Left cardiac atrium (tissue), 4 donors: Measurements from ENCODE around the gene CRYGC. TPM values are rescaled to one million over a fixed set of nuclear protein-coding genes. Genes with fewer than 3 reads are reported as not detected.
A peak's percentile ranks its signal among the peaks of the same experiment; 100 is the strongest.

ENCODE experiments used
- ATAC-seq, 2 donors: fragments of 200-7000 bp; cut with Tn5 transposase; one replicate each; pipeline ENCODE4 v1.9.1; 2020; ENCODE audit warnings: mild to moderate bottlenecking in 2 of 2, moderate library complexity in 2 of 2
- DNase-seq: peaks from one replicate; pipeline ENCODE4 v3.0.0-alpha.2; 2020
- intact Hi-C, 2 donors: fragments of 100-400 bp; cut with DNase I; formaldehyde crosslinking; loops; one replicate each; pipeline versions ENCODE4 v1.14.1 to v1.15.1; 2022 to 2023
- long read RNA-seq: library from polyadenylated mRNA; unstranded; transcript quantifications from one replicate; pipeline ENCODE4 v2.0.0, GENCODE V29; 2021
- total RNA-seq, 2 donors: library from RNA; stranded (reverse); fragmentation: NEBNext Ultra II Directional; extraction: Animal tissue kit (Norgen Biotek cat#: 25700); gene quantifications; one replicate each; pipeline ENCODE4 v1.2.1, GENCODE V29; 2021
- donor health status: DM: no; HTN: yes; CAD: no.
- donor health status: DM: no; HTN: yes; CAD: no; lungs with severe emphysema.
- donor health status: DM: yes; HTN: yes; CAD: no.
- donor health status: Dilated cardiomyopathy.

CRYGC gene, protein sequence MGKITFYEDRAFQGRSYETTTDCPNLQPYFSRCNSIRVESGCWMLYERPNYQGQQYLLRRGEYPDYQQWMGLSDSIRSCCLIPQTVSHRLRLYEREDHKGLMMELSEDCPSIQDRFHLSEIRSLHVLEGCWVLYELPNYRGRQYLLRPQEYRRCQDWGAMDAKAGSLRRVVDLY
- not detected for total RNA-seq
- long read RNA-seq: 0 reads

DNA sequence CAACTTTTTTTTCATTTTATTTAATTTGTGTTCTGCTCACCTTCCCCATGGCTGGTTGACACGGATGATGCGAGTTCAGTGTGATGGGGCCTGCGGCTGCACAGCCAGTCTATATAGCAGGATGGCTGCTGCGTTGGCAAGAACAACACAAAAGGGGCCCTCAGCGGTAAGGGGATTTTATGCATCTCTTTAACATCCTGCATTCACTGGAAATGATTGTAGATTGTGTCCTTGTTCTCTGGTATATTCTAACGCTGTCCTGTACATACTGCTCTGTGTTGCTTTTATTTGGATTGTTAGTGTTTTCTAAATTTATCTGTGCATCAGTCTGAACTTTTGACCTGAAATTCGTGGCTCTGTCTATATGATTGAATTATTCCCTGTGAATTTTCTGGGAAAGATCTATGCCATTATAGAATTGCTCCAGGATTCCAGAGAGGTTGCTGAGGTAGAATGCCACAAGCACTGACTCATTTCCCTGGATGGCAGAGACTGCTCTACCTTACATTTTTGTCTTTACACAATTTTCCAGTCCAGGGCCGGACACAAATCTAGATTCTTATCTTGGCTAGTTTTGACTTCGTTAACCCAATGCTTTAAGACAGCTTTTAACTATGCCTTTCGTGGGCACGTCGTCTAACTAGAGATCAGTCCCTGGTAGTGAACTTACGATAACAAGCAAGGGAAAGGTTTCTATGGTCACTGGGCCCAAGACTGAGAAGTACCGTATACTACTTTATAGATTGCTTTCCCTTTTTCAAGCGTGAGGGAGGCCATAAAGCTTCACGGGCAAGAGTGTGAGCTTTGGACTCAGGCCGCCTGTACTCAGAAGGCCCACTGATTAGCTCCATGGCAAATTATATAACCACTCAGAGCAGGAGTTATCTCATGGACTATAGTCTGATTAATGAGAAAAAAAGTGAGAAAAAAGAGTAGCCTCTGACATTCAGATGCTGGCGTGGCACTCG, at the start of gene CRYGC:
CRYGC (minus strand) TSS at position 85 of the 968 bp plus-strand sequence; CDS start at position 49, 36 bp downstream.
- ATAC-seq (no peak), DNase-seq (no peak)
- intact Hi-C loops: no loop called here

DNA sequence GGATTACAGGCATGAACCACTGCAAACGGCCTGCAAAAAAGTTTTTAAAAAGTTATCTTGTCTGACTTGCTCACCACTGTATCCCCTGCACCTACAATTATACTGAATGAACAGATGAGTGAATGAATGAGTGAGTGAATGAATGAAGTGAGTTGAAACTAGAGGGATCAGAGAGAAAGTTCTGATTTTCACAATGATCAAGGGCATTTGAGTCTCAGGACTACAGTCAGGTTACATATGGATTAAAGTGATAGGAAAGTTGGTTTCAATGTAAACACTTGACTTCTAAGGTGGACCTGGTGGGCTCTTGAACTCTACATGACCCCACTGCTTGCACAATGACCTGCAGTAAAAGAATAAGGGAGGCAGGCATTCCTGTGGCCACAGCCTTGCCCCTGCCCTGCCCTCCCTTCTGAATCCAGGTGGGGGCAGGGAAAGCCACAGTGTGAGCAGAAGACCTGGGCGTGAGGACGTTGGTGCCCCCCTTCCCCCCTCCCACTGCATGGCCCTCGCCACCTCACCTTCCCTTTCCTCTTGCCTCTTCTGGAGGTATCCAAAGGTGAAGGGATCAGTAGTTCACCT, 49.5 kb upstream of the CRYGC start:
- no peak for DNase-seq
- no peak for ATAC-seq
- intact Hi-C loops: no loop called here

DNA sequence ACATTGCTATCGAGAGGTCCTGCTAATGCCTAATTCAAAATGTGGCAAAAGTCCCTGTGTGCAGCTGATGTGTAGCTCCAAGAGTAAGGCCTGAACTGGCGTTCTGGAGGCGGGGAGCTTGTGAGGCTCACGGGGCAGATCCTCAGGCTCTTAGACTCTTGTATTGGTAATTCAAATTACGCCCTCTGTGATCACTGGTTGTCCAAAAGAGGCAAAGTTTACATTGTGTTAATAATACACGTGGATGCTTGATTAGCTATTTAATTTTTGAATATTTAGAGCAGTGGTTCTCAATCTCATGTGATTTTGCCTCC, 46.2 kb upstream of the CRYGC start:
- no peak for ATAC-seq
- intact Hi-C loops: loop anchor here in 1 of 2 donors (2.0 kb wide), 1 partner anchor 79 kb away; the partner anchor contains the start of gene IDH1
- DNase-seq: no peak

DNA sequence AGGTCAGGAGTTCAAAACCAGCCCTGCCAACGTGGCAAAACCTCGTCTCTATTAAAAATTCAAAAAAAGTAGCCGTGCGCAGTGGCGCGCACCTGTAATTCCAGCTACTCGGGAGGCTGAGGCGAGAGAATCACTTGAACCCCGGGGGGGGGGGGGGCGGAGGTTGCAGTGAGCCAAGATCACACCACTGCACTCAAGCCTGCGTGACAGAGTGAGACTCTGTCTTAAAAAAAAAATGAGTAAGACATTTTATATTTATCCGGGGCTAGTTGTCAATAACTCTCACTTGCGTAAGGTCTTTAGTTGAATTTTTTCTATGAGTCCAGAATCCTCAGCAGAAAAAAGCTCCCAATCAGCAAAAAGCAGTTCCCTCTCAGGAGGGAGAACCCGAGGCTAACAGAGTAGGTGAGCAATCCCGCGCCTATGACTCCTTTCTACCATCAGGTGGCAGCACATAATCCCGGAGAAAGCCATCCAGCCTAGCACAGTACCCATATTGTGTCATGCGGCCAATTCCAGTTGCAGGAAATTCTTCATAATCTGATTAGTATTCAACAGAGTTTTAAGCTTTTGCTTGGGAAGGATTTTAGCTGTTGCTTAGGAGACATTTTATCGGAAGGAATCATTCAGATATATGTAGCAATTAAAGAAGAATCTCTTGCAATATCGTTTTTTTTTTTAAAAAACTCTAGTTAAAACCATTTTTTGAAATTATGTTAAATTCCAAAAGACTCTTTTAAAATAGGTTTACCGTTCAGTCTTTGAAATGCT, 45.6 kb upstream of the CRYGC start:
- peak; percentile 97 to 98 for ATAC-seq
- DNase-seq: peak; percentile 73
- intact Hi-C loops: loop anchor here in 1 of 2 donors (2.0 kb wide), 1 partner anchor 80 kb away; the partner anchor contains the start of gene IDH1

DNA sequence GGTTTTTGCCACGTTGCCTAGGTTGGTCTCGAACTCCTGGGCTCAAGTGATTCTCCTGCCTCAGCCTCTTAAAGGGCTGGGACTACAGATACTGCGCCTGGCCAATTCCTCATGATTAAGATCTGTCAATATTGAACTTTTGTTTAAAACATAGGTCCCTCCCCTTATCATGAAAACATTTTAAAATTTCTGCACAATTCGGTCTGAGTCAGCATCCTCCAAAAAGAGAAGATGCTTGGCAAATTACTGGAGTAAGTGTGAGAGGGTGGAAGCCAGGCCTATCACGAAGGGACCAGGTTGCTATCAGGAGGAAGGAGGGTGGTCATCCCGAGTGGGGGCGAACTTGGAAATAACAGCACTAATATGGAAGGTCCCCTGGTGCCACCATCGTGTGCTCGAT, 44.5 kb upstream of the CRYGC start:
- intact Hi-C loops: loop anchor here in 1 of 2 donors (2.0 kb wide), 1 partner anchor 81 kb away; the partner anchor contains the start of gene IDH1
- DNase-seq (no peak), ATAC-seq (no peak)

DNA sequence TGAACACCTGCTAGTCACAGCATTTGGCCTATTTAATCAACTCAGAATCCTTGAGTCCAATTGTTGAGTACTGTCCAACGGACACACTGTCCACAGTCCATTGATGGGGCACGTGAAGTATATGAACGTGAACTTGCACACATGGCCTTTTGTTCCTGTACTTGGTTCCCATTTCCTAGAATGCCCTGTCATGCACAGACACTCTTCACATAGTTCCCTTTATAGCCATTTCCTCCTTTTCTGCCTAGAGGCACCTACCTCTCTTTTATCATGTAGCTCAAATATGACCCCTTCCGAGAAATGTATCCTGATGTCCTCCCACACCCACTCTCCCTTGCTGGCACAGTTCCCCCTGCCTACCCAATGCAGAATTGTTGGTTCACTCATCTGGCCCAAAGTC, 42.5 kb upstream of the CRYGC start:
- no peak for DNase-seq
- peak in 1 of 2 donors; percentile 58 for ATAC-seq
- intact Hi-C loops: no loop called here

DNA sequence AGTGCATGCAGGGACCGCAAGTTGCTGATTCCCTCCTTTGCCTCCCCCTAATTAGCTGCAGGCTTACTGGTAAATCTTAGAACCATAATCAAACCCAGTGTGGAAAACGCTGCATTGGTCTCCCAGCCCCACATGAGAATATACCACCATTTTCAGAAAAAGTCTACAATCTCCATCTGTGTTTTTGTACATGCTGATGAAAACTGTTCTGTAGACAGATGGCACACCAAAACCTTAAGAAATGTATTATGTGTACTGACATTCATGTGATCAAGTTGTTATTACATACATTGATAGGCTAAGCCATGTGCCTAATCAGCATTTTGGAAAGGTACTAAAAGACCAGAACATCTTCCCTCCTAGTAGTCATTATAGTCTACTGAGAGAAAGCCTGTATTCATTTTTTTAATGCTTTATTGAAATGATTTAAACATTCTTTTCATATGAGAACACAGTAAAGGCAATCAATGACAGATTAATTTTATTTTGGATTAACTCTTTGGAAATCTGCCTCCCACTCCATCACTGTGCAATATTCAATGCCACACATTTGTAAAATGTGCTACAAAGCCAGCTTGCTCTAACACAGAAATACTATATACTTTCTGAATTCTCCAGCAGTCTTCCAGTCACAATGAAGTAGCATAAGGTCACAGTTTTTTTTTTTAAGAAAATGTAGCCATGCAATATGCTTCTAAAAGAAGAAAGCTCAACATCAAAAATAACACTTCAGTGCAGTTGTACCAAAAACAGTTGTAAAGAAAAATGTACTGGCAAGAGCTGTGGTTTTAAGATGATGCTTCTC, 35.5 kb upstream of the CRYGC start:
- intact Hi-C loops: no loop called here
- no peak for DNase-seq
- no peak for ATAC-seq

DNA sequence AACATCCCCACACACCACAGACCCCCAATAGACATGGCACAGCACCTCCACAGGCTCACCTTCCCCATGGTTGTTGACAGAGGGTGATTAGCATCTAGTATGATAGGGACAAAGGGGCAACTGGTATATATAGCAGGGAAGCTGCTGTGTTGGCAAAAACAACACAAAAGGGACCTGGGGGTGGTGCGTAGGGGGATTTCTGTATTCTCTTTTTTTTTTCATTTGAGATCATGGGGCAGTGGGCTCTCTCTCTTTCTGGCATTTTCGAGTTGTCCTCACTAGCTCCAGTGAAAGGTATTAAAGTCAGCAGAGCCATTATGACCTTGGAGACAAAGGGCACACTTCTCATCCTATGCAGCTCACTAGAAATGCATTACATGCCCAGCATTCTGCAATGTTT, 33.9 kb upstream of the CRYGC start, which contains the start of gene CRYGA:
CRYGA (minus strand) TSS at position 101 of the 400 bp plus-strand sequence; CDS start at position 68, 33 bp downstream.
- DNase-seq (no peak), ATAC-seq (no peak)
- intact Hi-C loops: no loop called here

DNA sequence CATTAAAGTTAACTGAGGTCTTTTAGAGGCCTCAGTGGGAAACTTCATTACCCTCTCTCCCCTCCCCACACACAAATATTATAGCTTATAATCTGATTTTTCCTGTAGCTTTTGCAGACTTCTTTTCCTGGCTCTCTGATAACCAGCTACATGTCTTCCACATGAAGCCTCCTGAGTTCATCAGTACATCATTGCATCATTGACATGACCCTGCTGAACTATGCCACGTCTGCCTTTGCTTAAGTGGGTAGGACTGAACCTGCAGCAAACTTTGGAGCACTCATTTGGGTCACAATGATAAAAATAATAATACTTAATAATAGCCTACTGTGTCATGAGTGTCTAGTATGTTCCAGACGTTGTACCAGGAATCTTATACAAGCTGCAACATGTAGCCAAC, 26.8 kb upstream of the CRYGC start:
- intact Hi-C loops: no loop called here
- no peak for ATAC-seq

DNA sequence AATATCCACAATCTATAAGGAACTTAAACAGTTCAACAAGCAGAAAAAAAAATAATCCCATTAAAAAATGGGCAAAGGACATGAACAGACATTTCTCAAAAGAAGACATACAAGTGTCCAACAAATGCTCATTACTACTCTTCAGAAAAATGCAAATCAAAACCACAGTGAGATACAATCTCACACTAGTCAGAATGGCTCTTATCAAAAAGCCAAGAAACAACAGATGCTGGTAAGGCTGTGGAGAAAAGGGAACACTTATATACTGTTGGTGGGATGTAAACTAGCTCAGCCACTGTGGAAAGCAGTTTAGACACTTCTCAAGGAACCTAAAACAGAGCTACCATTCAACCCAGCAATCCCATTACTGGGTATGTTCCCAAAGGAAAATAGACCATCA, 23.5 kb upstream of the CRYGC start:
- ATAC-seq: no peak
- intact Hi-C loops: no loop called here
- no peak for DNase-seq

More for the DNA sequence above, 26.8 kb upstream of the CRYGC start:
- DNase-seq: no peak

DNA sequence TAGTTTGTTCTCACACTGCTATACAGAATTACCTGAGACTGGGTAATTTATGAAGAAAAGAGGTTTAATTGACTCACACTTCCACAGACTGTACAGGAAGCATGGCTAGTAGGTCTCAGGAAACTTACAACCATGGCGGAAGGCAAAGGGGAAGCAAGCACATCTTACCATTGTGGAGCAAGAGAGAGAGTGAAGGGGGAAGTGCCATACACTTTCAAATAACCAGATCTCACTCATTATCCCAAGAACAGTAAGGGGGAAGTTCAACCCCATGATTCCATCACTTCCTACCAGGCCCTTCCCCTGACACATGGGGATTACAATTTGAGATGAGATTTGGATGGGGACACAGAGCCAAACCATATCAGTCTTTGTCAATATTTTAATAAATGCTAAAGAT, 21.3 kb upstream of the CRYGC start:
- ATAC-seq (no peak), DNase-seq (no peak)
- intact Hi-C loops: no loop called here

DNA sequence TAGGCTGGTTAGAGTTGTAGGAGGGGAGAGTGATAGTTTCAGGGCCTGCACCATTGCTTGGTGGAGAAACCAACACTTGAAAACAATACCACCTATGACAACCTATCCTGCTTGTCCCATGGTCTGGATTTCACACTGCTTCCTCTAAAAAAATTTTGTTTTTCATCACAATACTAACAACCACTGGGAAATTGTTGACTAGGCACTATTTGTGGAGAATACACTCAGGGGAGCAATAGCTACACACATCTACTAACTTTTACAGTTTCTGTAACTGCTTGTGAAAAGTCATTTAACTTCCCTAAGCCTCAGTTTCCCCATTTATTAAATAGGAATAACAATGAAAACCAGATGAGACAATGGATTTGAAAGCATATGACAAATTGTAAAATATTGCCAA, 20.5 kb upstream of the CRYGC start:
- ATAC-seq (no peak), DNase-seq (no peak)
- intact Hi-C loops: no loop called here

DNA sequence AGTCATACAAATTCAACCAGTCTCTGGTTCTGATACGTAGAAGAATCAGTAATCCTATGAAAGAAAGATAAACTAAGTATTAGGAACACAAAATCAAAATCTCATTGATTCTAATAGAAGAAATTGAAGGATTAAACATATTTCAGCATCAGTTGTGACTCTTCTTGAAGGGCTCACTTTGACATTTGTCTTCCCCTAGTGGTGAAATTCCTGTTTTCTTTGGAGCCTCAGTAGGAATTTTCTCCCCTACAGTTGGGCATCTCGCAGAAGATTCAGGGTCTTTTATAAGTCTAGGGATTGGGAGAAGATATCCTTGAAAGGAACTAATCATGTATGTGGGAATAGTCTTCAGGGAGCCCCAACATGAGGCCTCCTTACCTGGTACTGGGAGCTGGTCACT, 19.2 kb upstream of the CRYGC start:
- intact Hi-C loops: no loop called here
- no peak for DNase-seq
- no peak for ATAC-seq

DNA sequence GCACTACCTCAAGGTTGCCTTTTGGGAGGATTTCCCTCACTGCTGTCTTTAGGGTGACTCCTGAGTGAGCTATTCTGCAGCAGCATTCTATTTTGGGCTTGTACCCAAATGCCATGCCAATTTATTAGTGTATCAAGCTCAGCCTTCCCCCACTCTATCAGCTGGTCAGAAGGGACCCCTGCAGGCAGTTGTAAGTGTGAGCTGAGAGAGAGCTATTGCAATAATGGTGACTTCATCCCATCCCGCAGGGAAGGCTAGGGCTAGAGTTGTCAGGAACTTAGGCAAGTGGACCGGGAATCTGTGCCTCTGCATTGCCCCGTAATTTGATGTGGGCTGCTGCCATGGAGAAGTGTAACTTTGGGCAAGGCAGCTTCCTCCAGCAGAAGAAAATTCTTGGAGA, 18.1 kb upstream of the CRYGC start:
- ATAC-seq (peak in 1 of 2 donors; percentile 27), DNase-seq (no peak)
- intact Hi-C loops: no loop called here

DNA sequence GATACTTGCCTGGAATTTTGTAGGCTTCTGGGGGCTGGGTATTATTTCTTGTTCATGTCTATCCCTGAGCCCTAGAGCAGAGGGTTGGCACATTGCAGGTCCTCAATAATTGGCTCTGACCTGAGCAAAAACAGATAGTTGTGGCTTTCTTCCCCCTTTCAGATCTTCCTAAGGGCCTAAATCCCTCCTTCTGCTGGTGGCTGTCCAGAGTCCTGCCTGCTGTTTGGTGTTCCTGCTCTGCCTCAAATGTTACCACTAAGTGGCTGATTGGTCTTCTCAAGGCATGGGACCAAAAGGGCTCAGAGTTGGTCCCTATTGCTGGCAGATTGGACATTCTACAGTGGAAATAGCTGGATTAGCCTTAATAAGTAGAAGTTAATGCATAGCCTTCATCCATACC, 17.4 kb upstream of the CRYGC start:
- intact Hi-C loops: no loop called here
- no peak for ATAC-seq

DNA sequence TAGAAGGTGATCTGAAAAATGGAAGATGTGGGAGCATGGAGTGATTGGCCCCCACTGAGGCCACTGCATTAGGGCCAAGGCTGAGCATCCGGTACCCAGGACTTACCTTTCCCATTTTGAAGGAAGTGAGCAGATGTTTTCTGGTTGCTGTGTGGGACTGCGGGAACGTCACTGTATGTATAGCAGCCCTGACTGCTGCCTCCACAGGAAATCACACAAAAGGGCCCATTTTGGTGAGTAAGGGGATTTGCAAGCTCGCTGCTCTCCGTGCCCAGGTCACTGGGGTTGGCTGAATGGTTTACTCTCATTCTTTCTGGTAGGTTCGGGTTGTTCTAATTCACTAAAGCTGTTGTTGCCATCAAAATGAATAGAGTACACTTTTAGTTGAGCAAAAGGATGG, 16.4 kb upstream of the CRYGC start, which contains the start of gene CRYGB:
CRYGB (minus strand) TSS at position 153 of the 400 bp plus-strand sequence; CDS start at position 115, 38 bp downstream.
- no peak for DNase-seq
- intact Hi-C loops: no loop called here
- ATAC-seq: no peak

More for the DNA sequence above, 17.4 kb upstream of the CRYGC start:
- no peak for DNase-seq

DNA sequence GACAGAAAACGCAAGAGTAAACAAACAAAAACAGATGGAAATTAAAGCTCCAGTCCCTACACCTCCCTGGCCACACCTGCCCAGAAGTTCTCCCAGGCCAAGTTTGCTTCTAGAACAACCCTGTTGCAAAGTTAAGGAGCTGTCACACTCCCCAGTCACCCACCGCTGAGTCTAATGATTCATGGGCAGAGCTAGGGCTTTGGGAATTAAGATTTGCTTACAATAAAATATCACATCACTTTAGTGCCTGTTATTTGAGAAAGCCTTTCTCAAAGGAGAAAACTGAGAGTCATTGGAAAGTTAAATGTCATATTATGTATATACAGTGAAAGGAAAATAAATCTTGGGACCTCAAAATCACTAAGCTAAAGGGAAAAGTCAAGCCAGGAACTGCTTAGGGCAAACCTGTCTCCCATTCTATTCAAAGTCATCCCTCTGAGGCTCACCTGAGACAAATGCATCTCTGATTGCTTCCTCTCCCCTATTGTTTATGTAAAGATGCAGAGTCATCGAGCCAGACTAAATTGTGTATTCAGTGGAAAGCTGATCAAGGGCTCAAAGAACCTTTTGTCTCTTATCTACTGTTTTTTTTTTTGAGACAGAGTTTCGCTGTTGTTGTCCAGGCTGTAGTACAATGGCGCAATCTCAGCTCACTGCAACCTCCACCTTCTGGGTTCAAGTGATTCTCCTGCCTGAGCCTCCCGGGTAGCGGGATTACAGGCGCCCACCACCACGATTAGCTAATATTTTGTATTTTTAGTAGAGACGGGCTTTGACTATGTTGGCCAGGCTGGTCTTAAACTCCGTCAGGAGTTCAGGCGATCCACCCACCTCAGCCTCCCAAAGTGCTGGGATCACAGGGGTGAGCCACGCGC, 13.5 kb upstream of the CRYGC start:
- intact Hi-C loops: no loop called here

More for the DNA sequence above, 13.5 kb upstream of the CRYGC start:
- no peak for ATAC-seq
- DNase-seq: no peak
